Left colon (tissue), 2 donors: ENCODE data around the gene MSS51. TPM values are rescaled to one million over a fixed set of nuclear protein-coding genes. Genes with fewer than 3 reads are reported as not detected.
A peak's percentile ranks its signal among the peaks of the same experiment; 100 is the strongest.
"Not testable (repeated sequence)": the region's sequence is repeated elsewhere in the genome, so short reads cannot be mapped to it uniquely, and the experiment has no call there.

Source experiments
- ATAC-seq: fragments of 200-7000 bp; cut with Tn5 transposase; one replicate; pipeline ENCODE4 v1.9.1; 2020; ENCODE audit warnings: mild to moderate bottlenecking, moderate library complexity
- DNase-seq, 2 donors: peaks; one replicate each; pipeline ENCODE4 v3.0.0-alpha.2; 2020
- intact Hi-C, 2 donors: fragments of 100-400 bp; cut with DNase I in 1 of 2; cut with micrococcal nuclease in 1 of 2; formaldehyde crosslinking; loops; one replicate each; pipeline versions ENCODE4 v1.11.2 to v1.14.0; 2022; cut with DNase I, micrococcal nuclease
- total RNA-seq, 2 donors: library from RNA; stranded (reverse); fragmentation: NEBNext Ultra II Directional; extraction: Animal tissue kit (Norgen Biotek cat#: 25700); gene quantifications; one replicate each; pipeline ENCODE4 v1.2.1, GENCODE V29; 2021
- donor health status: DM: no; HTN: no; CAD: no.
- donor health status: DM: yes; HTN: yes; CAD: no.

Gene MSS51
- total RNA-seq, 2 donors from 2014 or later = 1.5 to 1.9 TPM

DNA sequence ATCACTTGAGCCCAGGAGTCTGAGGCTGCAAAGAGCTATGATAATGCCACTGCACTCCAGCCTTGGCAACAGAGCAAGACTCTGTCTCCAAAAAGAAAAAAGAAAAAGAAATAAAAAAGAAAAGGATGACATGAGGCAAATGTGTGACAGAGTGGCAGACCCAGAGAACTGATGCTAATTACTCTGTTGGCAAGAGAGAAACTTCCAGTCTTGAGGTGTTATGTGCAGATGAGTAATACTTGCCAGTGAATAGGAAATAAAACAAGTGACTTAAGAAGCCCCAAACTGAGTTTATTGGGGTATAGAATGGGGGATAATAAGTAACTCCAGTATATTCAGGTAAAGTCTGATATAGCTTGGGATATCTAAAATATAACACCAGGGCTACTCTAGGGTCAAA, 10.1 kb downstream of the MSS51 start:
- DNase-seq (no peak), ATAC-seq (no peak)
- intact Hi-C loops = no loop called here

DNA sequence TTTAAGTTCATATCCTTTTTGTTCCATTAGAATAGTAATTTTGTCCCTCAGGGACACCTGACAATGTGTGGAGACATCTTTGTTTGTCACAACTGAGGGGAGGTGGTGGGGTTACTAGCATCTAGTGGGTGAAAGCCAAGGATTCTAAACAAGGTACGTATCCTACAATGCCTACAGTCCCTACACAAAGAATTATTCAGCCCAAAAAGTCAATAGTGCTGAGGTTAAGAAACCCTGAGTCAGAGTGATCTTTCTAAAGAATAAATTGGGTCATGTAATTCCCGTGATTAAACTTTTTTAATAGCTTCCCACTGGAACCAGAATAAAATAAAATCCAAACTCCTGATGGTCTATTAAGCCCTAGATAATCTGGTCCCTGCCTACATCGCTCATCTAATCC, 16.8 kb downstream of the MSS51 start:
- ATAC-seq = no peak
- intact Hi-C loops = no loop called here
- DNase-seq = no peak

DNA sequence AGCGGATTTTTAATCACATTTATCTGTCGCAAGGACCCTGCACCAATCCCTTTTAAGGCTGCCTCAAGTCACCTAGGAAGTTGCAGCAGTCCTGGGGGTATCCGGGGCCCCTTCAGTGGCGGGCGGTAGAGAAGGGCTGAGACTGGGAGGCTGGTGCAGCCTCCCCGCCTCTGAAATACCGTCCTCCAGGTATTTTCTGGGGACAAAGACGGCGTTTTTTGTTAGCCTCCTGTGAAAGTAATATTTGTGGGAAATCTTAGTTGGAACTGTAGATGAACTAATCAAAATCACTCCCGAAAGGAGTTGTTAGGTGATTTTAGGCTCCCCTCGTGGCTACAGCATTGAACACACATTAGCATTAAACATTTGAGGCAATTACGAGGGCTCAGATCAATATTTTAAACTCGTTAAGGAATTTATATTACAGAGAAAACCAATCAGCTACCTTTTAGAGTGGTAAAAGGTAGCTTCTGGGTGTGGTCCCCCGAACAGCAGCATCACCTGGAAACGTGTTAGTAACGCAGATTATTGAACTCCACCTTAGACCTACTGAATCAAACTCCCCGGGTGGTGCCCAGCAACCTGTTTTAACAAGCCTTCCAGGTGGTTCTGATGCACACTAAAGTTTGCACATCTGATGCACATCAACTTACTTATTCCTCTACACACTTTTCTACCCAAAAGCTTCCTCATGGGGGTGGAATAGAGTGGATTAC, 19.0 kb downstream of the MSS51 start:
- intact Hi-C loops = no loop called here
- peak; percentile 54 for ATAC-seq
- peak; percentile 47 to 59 for DNase-seq

DNA sequence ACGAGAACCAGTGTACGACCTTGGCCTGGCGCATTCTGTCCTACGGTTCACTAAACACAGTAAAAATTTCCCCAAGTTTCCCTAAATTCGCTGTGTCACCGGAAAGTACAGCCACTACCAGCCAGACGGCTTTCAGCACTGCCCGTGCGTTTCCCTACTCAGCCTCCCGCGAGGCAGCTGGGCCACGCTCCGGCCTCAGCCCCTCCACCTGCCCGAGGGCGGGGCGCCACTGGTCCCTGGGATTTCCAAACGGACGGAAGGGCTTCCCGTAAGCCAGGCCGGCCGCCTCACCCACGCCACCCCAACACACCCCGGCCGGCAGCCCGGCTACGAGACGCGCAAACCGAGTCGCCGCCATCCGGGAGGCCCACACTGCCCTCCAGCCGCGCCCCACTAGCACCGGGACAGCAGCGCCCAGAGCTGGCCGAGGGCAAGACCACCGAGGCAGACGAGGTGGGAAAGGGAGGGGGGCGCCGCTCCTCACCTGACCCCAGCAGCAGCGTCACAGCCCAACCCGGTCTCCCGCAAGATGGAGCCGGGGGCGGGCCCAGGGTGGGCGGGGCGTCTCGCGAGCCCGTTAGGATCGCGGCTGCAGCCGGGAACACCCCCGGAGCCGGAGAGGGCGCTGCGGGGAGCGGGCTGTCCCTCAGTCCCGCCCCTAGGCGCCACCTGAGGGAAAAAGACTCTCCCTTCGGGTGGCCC, 19.7 kb downstream of the MSS51 start, which contains the start of gene ANXA7:
Gene ANXA7, minus strand, starts transcription at position 531 of the 702 bp plus-strand sequence. CDS start 13,202 bp downstream, outside the sequence.
- intact Hi-C loops = no loop called here
- DNase-seq (peak; percentile 95 to 98), ATAC-seq (peak; percentile 91)

DNA sequence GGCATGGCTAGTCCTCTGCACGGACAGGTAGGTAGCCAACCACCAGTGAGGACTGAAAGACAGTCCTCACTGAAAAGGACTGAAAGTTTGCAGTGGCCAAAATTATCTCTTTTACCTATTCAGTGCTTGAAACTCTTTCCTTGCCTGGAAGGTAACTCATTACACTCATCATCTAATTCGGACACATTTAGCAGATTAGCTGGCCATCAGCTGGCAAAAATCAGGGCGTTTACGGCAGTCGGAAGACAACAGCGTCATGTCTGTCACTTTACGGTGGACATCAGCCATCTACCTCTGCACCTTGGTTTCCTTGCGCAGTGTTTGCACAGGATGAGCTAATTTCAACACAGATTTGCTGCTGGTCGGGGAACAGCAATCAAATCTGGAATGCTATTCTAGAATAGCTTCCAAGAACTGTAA, 20.2 kb downstream of the MSS51 start:
- DNase-seq (peak; percentile 49 to 66), ATAC-seq (peak; percentile 62)
- intact Hi-C loops = no loop called here

DNA sequence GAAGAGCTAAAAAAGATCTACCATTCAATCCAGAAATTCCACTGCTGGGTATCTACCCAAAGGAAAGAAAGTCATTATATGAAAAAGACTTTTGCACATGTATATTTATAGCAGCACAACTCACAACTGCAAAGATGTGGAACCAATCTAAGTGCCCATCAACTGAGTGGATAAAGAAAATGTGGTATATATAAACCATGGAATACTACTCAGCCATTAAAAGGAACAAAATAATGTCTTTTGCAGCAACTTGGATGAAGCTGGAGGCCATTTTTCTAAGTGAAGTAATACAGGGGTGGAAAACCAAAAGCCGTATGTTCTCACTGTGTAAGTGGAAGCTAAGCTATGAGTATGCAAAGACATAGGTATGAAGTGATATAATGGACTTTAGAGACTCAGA, 22.5 kb downstream of the MSS51 start:
- intact Hi-C loops = no loop called here
- no peak for ATAC-seq
- no peak for DNase-seq

DNA sequence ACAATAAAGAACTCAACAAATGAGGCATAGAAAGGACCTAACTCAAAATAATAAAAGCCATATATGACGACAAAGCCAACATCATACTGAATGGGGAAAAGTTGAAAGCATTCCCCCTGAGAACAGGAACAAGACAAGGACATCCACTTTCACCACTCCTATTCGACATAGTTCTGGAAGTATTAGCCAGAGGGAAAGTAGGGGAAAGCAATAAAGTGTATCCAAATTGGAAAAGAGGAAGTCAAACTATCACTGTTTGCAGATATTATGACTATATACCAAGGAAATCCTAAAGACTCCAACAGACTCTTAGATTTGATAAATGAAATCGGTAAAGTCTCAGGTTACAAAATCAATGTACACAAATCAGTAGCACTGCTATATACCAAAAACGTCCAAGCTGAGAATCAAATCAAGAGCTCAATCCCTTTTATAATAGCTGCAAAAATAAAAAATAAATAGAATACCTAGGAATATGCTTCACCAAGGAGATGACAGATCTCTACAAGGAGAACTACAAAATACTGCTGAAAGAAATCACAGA, 24.3 kb downstream of the MSS51 start:
- intact Hi-C loops = no loop called here
- no peak for DNase-seq
- ATAC-seq = no peak

DNA sequence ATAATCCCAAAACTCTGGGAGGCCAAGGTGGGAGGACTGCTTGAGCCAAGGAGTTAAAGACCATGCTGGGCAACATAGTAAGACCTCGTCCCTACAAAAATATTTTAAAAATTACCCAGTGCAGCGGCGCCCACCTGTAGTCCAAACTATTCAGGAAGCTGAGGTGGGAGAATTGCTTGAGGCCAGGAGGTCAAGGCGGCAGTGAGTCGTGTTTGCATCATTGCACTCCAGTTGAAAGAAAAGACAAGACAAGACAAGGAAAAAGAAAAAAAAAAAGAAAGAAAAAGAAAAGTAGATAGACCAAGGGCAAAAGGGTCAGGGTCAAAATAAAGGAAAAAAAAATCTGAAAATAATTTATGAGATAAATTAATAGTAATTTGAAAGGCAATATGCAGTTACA, 25.3 kb downstream of the MSS51 start:
- intact Hi-C loops = no loop called here
- DNase-seq (no peak), ATAC-seq (no peak)

DNA sequence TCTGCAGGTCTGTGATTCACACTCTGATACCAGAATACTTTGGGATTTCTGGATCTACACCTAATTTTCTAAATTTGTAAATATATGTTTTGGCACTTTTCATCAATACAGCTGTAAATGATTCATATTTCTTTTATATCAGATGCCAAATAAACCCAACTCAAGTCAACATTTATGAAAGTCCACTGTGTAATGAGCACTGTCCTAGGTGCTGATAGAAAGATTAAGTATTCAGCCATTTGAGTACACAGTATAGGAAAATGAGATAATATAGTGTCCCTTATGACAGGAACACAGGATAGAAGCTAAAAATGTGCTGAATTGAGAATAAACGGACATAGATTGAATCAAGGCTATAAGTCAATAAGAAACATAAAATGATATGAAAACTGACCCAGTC, 25.9 kb downstream of the MSS51 start:
- no peak for ATAC-seq
- intact Hi-C loops = no loop called here
- no peak for DNase-seq

DNA sequence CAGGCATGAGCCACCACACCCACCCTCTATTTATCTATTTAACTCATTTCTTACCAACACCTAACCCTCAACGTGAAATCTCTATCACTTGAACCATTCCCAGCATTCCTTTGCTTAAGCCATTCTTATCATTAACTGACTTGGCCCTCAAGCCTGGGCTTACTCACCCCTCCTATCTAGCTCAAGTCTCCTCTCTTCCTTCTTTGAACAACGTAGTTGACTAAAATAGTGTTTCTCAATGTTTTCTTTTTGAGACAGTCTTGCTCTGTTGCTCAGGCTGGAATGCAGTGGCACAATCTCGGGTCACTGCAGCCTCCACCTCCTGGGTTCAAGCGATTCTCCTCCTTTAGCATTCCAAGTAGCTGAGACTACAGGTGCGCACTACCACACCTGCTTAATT, 26.5 kb downstream of the MSS51 start:
- DNase-seq (no peak), ATAC-seq (no peak)
- intact Hi-C loops = no loop called here

DNA sequence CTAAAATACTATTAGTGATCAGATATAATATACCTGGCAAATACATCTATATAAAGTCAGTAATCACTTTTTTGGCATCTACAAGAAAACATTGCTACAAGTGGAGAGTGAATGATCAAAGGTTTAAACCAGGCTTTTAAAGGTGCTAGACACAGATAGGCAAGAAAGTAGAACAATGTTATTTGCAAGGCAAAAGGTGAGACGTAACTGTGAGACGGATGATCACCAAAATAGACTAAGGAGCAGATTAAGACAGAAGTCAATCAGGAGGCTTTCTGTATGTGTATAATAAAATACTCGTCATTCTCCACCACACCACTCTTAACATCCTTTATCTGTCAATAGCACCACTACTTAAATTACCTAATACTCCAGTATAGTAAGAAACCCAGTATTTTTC, 27.8 kb downstream of the MSS51 start:
- ATAC-seq (no peak), DNase-seq (no peak)
- intact Hi-C loops = no loop called here

DNA sequence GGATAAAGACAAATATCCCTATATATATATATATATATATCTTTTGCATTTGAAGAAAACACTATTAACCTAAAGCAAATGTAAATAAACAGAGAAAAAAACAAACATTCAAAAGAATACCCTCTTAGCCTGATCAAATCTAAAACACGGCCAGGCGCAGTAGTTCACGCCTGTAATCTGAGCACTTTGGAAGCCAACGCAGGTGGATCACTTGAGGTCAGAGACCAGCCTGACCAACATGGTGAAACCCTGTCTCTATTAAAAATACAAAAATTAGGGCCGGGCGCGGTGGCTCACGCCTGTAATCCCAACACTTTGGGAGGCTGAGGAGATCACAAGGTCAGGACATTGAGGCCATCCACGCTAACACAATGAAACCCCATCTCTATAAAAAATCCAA, 28.7 kb downstream of the MSS51 start:
- intact Hi-C loops = no loop called here
- ATAC-seq = no peak
- DNase-seq = no peak

DNA sequence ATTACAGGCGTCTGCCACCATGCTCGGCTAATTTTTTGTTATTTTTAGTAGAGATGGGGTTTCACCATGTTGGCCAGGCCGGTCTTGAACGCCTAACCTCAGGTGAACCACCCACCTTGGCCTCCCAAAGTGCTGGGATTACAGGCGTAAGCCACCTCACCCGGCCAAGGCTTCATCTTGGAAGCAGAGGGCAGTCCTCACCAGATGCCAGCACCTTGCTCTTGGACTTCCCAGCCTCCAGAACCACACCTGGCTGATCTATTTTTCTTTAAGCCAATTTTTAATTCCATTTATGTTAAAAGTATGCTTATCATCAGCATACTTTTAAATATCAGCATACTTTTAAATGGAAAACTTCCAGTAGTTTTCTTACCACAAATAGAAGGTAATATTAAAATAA, 31.7 kb downstream of the MSS51 start:
- intact Hi-C loops = no loop called here
- no peak for DNase-seq
- no peak for ATAC-seq

DNA sequence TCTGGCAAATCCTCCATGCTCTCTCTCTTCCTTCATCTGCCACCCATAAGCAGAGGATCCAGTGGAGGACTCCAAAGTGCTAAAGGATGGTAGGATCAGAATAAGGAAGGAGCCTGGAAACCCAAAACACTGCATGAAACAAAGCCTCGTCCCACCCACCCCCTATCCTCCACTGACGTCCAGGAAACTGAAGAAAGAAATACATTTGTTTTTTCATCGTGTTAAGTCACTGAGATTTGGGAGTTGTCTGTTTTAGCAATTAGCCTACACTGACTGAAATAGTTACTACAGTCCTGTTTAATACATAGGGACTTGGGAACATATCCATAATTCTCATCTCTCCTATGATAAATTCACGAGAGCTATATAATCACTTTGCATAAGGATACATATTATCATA, 34.3 kb downstream of the MSS51 start:
- ATAC-seq (no peak), DNase-seq (no peak)
- intact Hi-C loops = no loop called here

DNA sequence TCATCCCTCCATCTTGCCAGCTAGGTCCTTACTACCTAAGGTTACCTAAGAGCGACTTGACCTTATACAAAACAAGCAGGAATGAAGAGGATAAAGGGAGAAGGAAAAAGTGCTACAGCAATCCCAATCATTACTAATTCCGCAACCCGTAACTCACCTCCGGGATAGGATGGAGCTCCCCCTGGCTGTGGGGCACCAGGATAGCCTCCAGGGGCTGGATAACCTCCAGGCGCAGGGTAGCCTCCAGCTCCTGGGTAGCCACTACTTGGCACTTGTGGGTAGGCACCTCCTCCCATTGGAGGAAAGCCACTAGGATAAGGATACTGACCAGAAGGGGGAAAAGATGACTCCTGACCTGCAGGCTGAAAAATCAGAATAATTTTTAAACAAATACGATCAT, 35.3 kb downstream of the MSS51 start:
- DNase-seq (no peak), ATAC-seq (peak; percentile 21)
- intact Hi-C loops = no loop called here

DNA sequence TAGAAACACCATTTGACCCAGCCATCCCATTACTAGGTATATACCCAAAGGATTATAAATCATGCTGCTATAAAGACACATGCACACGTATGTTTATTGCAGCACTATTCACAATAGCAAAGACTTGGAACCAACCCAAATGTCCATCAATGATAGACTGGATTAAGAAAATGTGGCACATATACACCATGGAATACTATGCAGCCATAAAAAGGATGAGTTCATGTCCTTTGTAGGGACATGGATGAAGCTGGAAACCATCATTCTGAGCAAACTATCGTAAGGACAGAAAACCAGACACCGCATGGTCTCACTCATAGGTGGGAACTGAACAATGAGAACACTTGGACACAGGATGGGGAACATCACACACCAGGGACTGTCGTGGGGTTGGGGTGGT, 39.0 kb downstream of the MSS51 start:
- intact Hi-C loops, DNase-seq, ATAC-seq: not testable (repeated sequence)

DNA sequence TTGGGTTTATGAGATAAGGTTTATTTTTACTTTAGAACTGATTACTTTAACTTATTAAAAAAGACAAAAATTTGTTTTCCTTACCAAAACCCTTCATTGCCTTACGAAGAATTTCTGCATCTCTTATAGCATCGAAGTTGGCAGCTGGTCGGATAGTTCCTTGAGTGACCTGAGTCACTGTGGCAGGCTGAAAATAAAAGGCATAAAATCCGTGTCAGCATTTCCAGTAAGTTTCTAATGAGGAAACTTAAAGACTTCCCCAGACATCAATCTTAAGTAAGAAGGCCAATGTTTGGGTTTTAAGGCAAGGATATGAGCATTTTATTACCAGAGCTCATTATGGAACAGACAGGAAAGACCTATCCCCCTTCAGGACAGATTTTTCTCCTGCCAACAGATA, 45.1 kb downstream of the MSS51 start:
- intact Hi-C loops = no loop called here
- ATAC-seq = no peak
- no peak for DNase-seq

DNA sequence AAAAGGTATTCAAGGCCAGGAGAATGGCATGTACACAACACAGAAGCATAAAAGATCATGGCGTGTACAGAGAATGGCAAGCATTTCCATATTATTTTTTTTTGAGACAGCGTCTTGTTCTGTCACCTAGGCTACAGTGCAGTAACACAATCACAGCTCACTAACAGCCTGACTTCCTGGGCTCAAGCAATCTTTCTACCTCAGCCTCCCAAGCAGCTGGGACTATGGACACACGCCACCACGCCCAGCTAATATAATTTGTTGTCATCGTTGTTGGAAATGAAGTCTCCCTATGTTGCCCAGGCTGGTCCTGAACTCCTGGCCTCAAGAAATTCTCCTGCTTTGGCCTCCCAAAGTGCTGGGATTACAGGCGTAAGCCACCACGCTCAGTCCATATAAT, 46.8 kb downstream of the MSS51 start:
- DNase-seq = no peak
- intact Hi-C loops = no loop called here
- ATAC-seq = peak; percentile 73

DNA sequence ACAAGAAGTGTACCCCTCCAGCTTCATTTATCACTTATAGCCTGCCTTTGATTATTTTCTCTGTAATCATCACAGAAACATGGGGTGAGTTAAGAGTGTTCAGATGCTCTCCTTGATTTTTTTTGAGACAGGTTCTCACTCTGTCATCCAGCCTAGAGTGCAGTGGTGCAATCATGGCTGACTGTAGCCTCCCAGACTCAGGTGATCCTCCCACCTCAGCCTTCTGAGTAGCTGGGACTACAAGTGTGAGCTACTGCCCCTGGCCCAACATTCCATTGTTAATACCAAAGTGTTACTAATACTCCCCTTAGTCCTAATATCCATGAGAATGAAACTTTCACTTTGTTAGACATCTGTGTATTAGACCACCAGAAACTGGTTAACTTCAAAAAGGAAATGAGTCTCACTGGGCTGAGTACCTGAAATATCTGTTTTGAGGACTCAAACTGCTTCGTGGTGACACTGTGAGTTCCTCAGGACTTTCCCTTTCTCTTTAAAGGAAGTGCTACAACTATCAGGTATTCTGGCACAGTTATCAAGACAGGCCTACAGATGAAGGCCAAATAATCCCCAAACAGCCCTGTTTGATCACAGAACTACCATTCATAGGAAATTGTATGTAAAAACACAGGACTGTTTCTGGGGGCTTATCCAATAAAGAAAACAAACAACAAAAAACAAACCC, 54.2 kb downstream of the MSS51 start:
- DNase-seq (no peak), ATAC-seq (no peak)
- intact Hi-C loops = no loop called here

DNA sequence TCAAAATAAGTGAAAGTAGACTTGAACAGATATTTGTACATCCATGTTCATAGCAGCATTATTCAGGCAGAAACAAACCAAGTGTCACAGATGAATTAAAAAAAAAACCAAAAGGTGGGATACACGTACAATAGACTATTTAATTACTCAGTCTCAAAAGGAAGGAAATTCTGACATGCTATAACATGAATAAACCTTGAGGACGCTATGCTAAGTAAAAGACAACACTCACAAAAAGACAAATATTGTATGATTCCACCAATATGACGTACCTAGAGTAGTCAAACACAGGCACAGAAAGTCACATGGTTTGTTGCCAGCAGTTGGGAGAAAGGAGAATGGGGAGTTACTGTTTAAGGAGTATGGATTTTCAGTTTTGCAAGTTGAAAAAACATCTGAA, 56.7 kb downstream of the MSS51 start:
- ATAC-seq (no peak), DNase-seq (no peak)
- intact Hi-C loops = no loop called here
